GM06990 (cell line): ENCODE data around the gene SAE1.

Experiments
- DNase-seq: peaks from one replicate; pipeline ENCODE4 v3.0.0-alpha.2; 2011; ENCODE audit not compliant: insufficient read length; ENCODE audit errors: extremely low read depth
- H3K27me3 ChIP-seq: replicated peaks from 2 replicates; pipeline ENCODE4 v1.6.0; 2011; ENCODE audit warnings: low read length; ENCODE audit not compliant: control insufficient read depth, insufficient read depth
- H3K36me3 ChIP-seq: 2 replicates; pipeline ENCODE4 v1.5.1; 2011; ENCODE audit warnings: low read length; ENCODE audit not compliant: control insufficient read depth, insufficient read depth
- H3K4me3 ChIP-seq: replicated peaks from 2 replicates; pipeline ENCODE4 v1.5.1; 2011; ENCODE audit warnings: low read depth, mild to moderate bottlenecking, control low read depth, low read length
- TF ChIP-seq, protein P1 (sequence below): IDR thresholded peaks from 2 replicates; pipeline ENCODE4 v1.5.1; 2011; ENCODE audit warnings: low read length, control low read depth, mild to moderate bottlenecking, inconsistent platforms; ENCODE audit not compliant: insufficient read depth, poor library complexity, severe bottlenecking

The SAE1 gene

DNA sequence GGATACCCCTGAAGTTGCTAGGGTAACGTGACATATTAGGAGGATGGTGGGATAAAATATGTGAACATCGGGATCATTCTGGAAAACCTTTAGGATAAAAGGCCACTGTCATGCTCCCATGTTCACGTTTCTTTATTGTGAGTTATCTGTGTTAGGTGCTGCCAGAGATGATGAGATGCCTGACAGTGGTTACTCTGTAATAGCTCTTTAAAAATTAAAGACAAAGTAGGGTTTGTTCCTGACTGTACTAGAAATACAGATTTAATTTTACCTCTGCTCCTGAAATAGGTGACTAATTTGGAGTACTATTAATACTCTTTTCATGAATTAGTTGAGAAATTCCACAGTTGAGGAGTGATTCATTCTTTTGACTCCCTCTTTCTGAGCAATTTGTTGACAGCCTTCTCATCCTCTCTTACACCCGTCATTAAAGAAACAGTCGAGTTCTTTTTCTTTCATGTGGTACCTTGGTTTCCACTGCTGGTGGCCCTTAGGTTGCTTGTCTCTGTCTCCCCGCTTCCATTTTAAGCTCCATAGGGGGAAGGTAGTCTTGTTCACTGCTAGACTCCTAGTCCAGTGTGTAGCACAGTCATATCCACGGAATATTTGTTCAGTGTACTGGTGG, 28.4 kb downstream of the SAE1 start:
- TF ChIP-seq, protein P1, sequence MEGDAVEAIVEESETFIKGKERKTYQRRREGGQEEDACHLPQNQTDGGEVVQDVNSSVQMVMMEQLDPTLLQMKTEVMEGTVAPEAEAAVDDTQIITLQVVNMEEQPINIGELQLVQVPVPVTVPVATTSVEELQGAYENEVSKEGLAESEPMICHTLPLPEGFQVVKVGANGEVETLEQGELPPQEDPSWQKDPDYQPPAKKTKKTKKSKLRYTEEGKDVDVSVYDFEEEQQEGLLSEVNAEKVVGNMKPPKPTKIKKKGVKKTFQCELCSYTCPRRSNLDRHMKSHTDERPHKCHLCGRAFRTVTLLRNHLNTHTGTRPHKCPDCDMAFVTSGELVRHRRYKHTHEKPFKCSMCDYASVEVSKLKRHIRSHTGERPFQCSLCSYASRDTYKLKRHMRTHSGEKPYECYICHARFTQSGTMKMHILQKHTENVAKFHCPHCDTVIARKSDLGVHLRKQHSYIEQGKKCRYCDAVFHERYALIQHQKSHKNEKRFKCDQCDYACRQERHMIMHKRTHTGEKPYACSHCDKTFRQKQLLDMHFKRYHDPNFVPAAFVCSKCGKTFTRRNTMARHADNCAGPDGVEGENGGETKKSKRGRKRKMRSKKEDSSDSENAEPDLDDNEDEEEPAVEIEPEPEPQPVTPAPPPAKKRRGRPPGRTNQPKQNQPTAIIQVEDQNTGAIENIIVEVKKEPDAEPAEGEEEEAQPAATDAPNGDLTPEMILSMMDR, result no peak
- H3K36me3 ChIP-seq, result peaks cover 15% of the 10 kb centered on the region
- H3K27me3 ChIP-seq, result no peaks in the 10 kb centered on the region
- no peak overlapping the region for H3K4me3 ChIP-seq
- DNase-seq, result no peak

DNA sequence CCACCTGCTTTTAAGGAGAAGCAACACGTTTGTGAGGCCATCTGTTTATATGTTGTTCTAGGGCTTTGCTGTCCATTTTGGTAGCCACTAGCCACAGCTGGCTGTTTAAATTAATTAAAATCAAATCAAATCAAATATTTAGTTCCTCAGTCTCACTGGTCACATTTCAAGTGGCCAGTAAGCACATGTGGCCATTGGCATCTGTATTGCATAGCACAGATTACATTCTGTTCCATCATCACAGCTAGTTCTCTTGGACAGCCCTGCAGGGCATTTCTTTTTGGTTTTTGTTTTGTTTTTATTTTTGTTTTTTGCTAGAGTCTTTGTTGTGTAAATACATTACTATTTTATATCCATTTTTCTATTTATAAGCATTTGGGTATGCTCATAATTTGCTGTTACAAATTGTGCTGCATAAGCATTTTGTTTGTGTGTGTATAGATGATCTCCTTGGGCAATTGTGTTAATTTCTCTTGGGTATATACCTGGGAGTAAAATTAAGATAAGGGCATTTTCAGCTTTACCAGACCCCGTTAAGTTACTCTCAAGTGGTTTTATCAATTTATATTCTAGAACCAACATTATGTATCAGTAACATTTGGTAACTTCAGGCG, 31.3 kb downstream of the SAE1 start:
- no peak for DNase-seq
- H3K36me3 ChIP-seq, result peaks cover 11% of the 10 kb centered on the region
- TF ChIP-seq, protein P1, result no peak

DNA sequence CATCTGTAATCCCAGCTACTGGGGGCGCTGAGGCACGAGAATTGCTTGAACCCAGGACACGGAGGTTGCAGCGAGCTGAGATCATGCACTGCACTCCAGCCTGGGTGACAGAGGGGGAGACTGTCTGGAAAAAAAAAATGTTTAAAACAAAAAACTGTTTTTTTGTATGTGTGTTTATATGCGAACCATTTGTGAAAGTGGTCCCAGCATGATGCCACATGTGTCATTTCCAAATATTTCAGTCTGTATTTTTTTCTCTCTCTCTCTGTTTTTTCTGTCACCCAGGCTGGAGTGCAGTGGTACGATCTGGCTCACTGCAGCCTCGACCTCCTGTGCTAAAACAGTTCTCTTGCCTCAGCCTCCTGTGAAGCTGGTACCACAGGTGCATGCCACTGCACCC, 37.4 kb downstream of the SAE1 start:
- H3K4me3 ChIP-seq, result no peak overlapping the region
- no peaks in the 10 kb centered on the region for H3K27me3 ChIP-seq
- TF ChIP-seq, protein P1, result no peak
- peaks cover 19% of the 10 kb centered on the region for H3K36me3 ChIP-seq
- no peak for DNase-seq

More for the DNA sequence above, 31.3 kb downstream of the SAE1 start:
- Histone ChIP-seq H3K4me3 (no peak overlapping the region), H3K27me3 (no peaks in the 10 kb centered on the region)

DNA sequence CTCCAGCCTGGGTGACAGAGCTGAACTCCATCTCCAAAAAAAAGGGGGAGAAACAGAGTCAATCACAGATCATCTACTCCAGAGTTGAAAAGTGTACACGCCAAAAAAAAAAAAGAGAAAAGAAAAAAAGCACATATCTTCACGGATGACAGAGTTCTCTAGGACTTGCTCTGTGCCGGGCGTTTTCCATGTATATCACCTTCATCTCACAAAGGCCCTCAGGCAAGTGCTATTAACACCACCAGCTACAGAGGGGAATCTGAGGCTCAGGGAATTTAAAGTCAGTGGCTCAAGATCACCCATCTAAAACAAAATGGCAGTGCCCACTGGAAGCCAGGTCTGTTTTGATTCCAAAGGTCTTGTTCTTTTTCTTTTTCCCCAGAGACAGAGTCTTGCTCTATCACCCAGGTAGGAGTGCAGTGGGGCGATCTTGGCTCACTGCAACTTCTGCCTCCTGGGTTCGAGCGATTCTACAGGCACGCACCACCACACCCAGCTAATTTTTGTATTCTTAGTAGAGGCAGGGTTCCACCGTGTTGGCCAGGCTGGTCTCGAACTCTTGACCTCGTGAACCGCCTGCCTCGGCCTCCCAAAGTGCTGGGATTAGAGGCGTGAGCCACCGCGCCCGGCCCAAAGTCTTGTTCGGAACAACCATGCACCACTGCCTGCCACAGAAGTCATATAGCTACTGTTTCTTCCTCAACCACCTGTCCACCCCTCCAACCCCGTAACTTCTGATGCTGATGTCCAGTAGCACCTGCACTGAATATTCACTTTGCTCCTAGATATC, 42.2 kb downstream of the SAE1 start:
- TF ChIP-seq, protein P1, result no peak
- Histone ChIP-seq H3K36me3 (peaks cover 22% of the 10 kb centered on the region), H3K27me3 (no peaks in the 10 kb centered on the region), H3K4me3 (no peak overlapping the region)
- no peak for DNase-seq

DNA sequence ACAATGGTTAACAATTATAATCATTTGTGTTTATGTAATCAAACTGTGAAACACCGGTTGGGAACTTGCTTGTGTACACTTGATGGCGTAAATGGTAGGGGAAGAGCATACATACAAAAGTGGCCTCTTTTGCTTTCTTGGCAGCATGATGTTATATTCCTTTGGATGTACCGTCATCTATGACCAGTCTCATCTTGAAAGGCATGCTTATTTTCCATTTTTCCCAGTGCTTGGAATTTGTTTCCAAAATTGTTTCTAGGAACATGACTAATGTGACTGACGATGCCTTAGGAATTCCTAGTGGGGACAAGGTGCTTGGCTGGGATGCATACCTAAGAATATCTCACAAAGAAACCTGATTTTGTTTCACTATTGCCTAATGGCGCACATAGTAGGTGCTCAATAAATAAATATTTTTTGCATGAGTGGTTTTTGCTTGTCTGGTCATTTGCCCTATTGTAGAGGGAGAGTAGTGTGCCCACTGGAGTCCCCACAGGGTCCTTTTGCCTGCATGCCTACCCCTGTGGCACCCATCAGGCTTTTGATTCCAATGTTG, 45.5 kb downstream of the SAE1 start:
- Histone ChIP-seq H3K36me3 (peaks cover 11% of the 10 kb centered on the region), H3K4me3 (no peak overlapping the region), H3K27me3 (no peaks in the 10 kb centered on the region)
- TF ChIP-seq, protein P1, result no peak
- no peak for DNase-seq
